GM18517 (cell line): ENCODE measurements around the gene AQP9.
"Not testable (repeated sequence)": the region's sequence is repeated elsewhere in the genome, so short reads cannot be mapped to it uniquely, and the experiment has no call there.

Source experiments
- ATAC-seq: cut with Tn5 transposase; IDR thresholded peaks from one replicate; pipeline ENCODE4 v1.9.1; 2021; ENCODE audit warnings: mild to moderate bottlenecking, moderate library complexity; ENCODE audit not compliant: unreplicated experiment

Gene AQP9

DNA sequence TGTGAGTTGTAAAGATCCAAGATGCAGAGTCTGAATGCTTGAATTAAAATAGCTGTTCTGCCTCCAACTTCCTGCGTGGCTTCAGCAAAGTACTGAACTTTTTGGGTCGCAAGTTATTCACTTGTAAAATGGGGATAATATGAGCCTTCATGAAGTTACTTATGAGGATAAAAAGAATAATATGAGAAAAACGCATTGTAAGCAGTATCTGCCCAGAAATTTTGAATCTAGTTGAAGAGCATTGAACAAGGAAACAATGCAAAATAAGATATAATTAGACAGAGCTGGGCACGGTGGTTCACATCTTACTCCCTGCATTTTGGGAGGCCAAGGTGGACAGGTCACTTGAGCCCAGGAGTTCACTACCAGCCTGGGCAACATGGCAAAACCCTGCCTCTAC, 37.8 kb downstream of the AQP9 start:
- ATAC-seq: no peak

- no peak for ATAC-seq
Observed at GRCh38 chr15:58178668-58179067, 40.5 kb downstream of the AQP9 start.

DNA sequence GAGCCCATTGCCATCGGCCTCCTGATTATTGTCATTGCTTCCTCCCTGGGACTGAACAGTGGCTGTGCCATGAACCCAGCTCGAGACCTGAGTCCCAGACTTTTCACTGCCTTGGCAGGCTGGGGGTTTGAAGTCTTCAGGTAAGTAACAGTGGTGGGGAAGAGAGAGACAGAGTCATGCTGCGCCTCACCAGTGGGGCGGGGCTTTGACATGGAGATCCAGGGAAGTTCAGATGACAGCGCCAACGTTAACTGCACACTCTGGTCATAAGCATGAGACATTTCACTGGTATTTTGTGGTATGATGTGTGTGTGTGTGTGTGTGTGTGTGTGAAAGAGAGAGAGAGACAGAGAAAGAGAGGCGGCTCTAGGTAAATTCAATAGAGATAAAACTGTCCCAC, 41.0 kb downstream of the AQP9 start:
- ATAC-seq: no peak

- ATAC-seq: no peak
Observed at GRCh38 chr15:58179741-58180381, 41.7 kb downstream of the AQP9 start.

- ATAC-seq: no peak
Observed at GRCh38 chr15:58182460-58183163, 44.4 kb downstream of the AQP9 start.

DNA sequence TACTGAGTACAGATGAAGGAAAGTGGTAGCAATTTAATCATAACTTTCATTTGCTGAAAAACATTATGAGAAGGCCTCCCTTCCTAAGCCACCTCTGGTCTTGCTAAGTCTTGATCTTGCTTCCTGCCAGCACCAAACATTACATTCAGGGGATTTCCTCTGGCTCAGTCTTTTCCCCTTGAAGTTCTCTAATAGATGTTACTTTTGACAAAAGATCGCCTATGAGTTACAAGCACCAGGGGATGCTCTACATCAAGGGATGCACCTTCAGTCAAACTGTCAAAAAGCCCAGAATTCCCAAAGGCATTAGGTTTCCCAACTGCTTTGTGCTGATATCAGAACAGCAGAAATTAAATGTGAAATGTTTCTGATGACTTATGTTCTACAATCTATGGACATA, 47.3 kb downstream of the AQP9 start:
- no peak for ATAC-seq

DNA sequence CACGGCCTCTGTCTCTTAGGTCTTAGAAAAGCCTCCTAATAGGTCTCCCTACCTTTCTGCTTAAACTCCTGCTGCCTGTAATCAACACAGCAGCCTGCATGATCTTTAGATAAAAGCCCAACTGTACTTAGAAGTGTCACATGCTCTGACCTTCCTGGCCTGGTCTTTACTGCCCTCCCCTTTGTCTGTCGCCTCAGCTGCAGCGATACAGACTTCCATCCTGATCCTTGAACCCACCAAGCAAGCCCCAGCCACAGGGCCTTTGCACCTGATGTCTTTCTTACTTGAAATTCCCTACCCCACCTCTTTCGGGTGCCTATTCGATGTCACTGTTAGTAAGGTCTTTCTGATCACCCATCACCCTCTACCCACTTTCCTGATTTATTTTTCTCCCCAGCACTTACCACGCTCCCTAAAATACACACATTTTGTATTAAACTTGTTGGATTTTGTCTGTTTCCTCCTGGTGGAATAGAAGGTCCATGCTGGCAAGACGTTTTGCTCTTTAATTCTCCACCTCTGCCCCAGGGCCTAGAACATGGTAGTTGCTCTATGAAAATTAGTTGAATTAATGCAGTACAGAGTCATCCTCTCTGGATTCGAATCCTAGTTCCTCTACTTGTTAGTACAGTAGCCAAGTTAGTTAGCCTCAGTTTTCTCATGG, 51.1 kb downstream of the AQP9 start:
- ATAC-seq: no peak

- no peak for ATAC-seq
Observed at GRCh38 chr15:58190419-58190818, 52.2 kb downstream of the AQP9 start.

GRCh38 chr15:58193636-58194035, 55.5 kb downstream of the AQP9 start:
- ATAC-seq: not testable (repeated sequence)

- no peak for ATAC-seq
Observed at GRCh38 chr15:58200739-58201138, 62.6 kb downstream of the AQP9 start.

DNA sequence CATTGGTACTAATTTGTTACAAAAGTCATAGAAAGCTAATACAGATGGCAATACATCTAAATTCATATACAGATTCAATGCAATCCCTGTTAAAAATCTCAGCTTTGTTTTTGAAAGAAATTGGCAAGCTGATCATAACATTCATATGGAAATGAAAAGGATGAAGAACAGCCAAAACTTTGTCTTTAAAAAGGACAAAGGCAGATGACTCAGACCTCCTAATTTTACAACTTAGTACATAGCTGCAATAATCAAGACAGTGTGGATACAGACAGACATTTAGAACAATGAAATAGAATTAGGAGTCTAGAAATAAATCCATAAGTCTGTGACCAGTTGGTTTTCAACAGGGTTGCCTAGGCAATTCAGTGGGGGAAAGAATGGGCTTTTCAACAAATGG, 63.3 kb downstream of the AQP9 start:
- ATAC-seq: no peak

DNA sequence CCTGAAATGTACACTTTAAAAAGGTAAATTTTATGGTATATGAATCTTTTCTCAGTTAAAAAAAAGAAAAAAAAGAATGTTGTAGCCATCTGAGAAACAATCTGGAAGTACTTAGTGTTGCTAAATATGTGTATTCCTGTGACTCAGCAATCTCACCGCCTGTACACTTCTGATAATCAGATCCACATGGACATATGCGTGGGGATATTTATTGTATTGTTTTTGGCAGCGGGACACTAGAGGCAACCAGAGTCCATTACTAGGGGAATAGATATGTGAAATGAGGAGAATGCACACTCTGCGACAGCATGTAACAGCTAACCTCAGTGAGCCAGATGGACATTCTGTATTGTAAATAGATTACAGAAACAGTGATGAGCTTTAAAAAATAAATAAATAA, 65.4 kb downstream of the AQP9 start:
- no peak for ATAC-seq

GRCh38 chr15:58206151-58206550, 68.0 kb downstream of the AQP9 start:
- no peak for ATAC-seq

DNA sequence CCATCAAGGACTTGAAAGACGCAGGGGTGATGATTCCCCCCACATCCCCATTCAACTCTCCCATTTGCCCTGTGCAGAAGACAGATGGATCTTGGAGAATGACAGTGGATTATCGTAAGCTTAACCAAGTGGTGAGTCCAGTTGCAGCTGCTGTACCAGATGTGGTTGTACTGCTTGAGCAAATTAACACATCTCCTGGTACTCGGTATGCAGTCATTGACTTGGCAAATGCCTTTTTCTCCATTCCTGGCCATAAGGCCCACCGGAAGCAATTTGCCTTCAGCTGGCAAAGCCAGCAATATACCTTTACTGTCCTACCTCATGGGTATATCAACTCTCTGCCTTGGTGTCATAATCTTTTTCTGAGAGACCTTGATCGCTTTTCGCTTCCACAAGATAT, 70.0 kb downstream of the AQP9 start:
- ATAC-seq: not testable (repeated sequence)

GRCh38 chr15:58209007-58209481, 70.9 kb downstream of the AQP9 start:
- not testable (repeated sequence) for ATAC-seq

GRCh38 chr15:58210031-58210430, 71.8 kb downstream of the AQP9 start:
- ATAC-seq: not testable (repeated sequence)

DNA sequence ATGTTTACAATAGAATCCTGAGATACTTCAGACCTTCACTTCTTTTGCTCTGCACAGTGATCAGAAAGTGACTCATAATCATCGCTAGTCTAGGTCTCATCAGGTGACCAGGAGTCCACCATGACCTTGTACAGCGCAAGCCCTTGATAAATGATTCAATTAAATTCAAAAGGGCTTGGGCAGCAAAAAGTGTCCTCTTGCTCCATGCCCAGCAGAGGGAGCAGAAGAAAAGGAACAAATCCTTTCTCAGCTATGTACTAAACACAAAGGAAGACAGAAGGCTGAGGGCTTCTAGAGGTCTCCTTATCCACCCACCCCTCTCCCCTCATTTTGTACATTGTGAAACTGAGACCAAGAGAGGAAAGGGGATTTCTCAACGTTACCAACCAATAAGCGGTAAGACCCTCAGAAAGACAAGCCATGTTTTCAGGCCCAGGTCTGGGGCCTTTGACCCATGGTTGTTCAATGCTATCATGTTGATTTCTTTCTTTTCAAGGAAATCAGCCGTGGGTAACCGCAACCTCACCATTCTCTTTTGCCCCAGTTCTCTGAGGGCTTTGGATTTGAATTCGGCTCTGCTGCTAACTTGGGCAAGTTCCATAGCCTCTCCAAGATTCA, 74.8 kb downstream of the AQP9 start:
- ATAC-seq: no peak

DNA sequence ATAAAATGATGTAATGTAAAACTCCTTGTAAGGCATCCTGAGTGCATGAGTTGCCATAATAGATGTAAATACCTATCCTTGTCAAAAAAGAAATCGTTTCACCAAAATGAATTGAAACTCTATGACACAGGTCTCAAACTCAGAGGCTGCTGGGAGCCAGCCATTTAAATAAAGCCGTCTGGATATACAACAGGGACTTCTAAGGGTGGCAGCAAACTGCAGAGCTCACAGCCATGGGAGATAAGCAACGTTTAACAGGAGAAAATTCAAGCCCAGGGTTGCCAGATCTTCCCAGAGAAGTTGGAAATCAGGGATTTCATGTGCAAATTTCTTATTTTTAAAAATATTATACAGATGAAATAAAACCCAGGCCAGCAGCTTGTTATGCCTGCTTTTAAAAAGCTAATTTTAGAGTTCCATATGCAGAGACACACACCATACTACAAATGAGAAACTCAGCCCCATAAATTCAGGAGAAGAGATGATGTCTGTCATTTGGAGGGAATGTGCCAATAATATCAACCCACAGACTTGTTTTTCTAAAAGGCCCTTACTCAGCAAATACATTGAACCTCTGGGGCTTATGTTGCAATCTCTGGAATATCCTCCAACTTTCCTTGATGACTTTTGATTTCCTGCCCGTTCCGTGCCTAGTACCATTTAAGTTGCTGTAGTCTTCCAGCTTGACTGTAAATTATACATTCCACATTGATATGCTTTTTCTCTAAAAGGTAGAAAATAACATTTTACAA, 75.6 kb downstream of the AQP9 start:
- no peak for ATAC-seq

DNA sequence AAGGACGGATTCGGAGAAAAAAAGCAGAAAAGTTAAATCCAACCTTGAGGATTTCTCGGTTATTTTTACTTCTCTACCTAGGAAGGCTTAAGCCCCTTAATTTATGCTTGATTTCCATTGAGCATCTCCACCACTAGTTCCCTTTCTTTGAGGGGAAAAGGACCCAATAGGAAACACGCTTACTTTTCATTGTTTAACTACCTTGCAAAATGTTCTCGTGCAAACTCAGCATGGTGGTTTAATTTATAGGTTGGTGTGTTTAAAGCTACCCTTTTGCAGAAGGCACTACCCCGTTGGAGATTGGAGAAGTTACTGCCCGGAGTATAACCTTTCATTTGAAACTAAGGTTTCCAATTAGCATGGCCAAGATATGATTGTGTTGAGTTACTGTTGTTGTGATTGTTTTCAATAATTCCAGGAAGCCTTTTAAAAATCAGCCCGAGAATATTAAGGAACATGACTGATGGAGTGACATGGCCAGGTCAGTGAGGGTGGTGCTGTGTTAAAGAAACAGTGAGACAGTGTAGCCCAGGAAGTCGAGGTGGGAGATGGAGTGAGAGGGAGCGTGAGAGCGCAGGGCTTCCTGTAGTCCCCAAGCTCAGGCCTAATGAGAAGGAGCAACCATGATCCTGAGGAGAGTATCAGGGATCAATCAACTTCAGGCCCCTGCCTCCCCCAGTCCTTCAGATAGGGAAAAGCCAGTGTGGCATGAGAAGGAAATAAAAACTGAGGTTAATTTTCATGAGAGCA, 76.6 kb downstream of the AQP9 start:
- ATAC-seq: no peak

DNA sequence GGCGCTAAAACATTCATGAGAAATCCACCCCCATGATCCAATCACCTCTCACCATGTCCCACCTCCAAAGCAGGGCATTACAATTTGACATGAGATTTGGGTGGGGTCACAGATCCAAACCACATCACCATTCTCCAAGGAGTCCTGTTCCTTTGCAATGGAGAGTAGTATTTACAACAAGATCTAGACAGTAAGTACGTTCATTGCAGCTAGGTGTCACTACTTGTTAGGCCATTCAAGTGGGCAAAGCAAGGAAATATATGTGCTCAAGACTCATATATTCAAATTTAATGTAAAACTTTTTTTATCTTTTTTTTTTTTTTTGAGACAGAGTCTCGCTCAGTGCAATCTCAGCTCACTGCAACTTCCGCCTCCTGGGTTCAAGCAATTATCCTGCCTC, 79.3 kb downstream of the AQP9 start:
- no peak for ATAC-seq
